RPMI8226 (cell line): ENCODE data around the gene PAGR1.
"Not testable (repeated sequence)": the region's sequence is repeated elsewhere in the genome, so short reads cannot be mapped to it uniquely, and the experiment has no call there.

Experiments
- DNase-seq: peaks from one replicate; pipeline ENCODE4 v3.0.0-alpha.2; 2015

Gene PAGR1

GRCh38 chr16:29815793-29816693, at the start of gene PAGR1:
PAGR1 (plus strand) TSS chr16:29816152; CDS start chr16:29816526, 374 bp downstream.
- peak; percentile 100 for DNase-seq

GRCh38 chr16:29766571-29766970, 49.4 kb upstream of the PAGR1 start:
- DNase-seq = no peak

- no peak for DNase-seq
Observed at GRCh38 chr16:29767062-29767461, 48.9 kb upstream of the PAGR1 start.

- DNase-seq = no peak
Observed at GRCh38 chr16:29769507-29769906, 46.4 kb upstream of the PAGR1 start.

GRCh38 chr16:29770250-29770929, 45.6 kb upstream of the PAGR1 start:
- DNase-seq = no peak

- not testable (repeated sequence) for DNase-seq
Observed at GRCh38 chr16:29772330-29772729, 43.6 kb upstream of the PAGR1 start.

- DNase-seq = no peak
Observed at GRCh38 chr16:29774730-29775129, 41.2 kb upstream of the PAGR1 start.

GRCh38 chr16:29775742-29776408, 40.1 kb upstream of the PAGR1 start:
- DNase-seq = no peak

- no peak for DNase-seq
Observed at GRCh38 chr16:29777576-29778350, 38.2 kb upstream of the PAGR1 start, which contains the start of gene ZG16. ZG16 (plus strand) TSS chr16:29778256; CDS start chr16:29779267, 1,011 bp downstream.

- DNase-seq = no peak
Observed at GRCh38 chr16:29779474-29779873, 36.5 kb upstream of the PAGR1 start.

GRCh38 chr16:29783094-29783953, 32.6 kb upstream of the PAGR1 start:
- not testable (repeated sequence) for DNase-seq

- no peak for DNase-seq
Observed at GRCh38 chr16:29784157-29784556, 31.8 kb upstream of the PAGR1 start.

- peak; percentile 80 for DNase-seq
Observed at GRCh38 chr16:29784901-29785500, 31.0 kb upstream of the PAGR1 start.

- DNase-seq = not testable (repeated sequence)
Observed at GRCh38 chr16:29787155-29787554, 28.8 kb upstream of the PAGR1 start.

GRCh38 chr16:29789775-29790182, 26.2 kb upstream of the PAGR1 start:
- peak; percentile 30 for DNase-seq

GRCh38 chr16:29790183-29790948, 25.6 kb upstream of the PAGR1 start, which contains the start of gene KIF22:
KIF22 (plus strand) TSS chr16:29790751; CDS start chr16:29790760, 9 bp downstream.
- peak; percentile 100 for DNase-seq

- DNase-seq = no peak
Observed at GRCh38 chr16:29790949-29791844, 24.8 kb upstream of the PAGR1 start.

GRCh38 chr16:29791845-29792807, 23.8 kb upstream of the PAGR1 start:
- DNase-seq = no peak
